ENCODE results near the gene EDARADD. TPM values are rescaled to one million over a fixed set of nuclear protein-coding genes. Genes with fewer than 3 reads are reported as not detected.
A peak's percentile ranks its signal among the peaks of the same experiment; 100 is the strongest.
"Not testable (repeated sequence)": the region's sequence is repeated elsewhere in the genome, so short reads cannot be mapped to it uniquely, and the experiment has no call there.

The EDARADD gene
- total and polyA plus RNA-seq, 12 donors: 0.14 to 2.5 (median 0.84) TPM

- ATAC-seq (no peak), DNase-seq (no peak)
- intact Hi-C loops (cut with DNase I): loop anchor here in 1 of 10 donors (5.0 kb wide), 1 partner anchor 249 kb away; no protein-coding TSS in a partner anchor
- H3K36me3 ChIP-seq: no peaks in the 10 kb centered on the region
- H3K27ac ChIP-seq: no peak overlapping the region
- peaks cover 0 to 12% (median 6%) of the 10 kb centered on the region in 9 donors for H3K4me1 ChIP-seq
- 70 to 74% methylated on average over 2 of the region's 2 CpGs for WGBS, 2 donors
- TF ChIP-seq CTCF (IDR thresholded peaks at IDR 0.05): no peak
- H3K4me3 ChIP-seq: no peak overlapping the region
- H3K27me3 ChIP-seq: no peaks in the 10 kb centered on the region
- H3K9me3 ChIP-seq: peaks cover 0 to 19% (median 3%) of the 10 kb centered on the region in 11 donors
These were observed 37.9 kb upstream of the EDARADD start for GRCh38 chr1:236356141-236356540.

- ATAC-seq: no peak
- H3K27ac ChIP-seq: no peak overlapping the region
- 92 to 95% methylated on average over 7 of the region's 7 CpGs for WGBS, 2 donors
- no peaks in the 10 kb centered on the region for H3K27me3 ChIP-seq
- DNase-seq: no peak
- peaks cover 0 to 14% (median 0%) of the 10 kb centered on the region in 9 donors for H3K4me1 ChIP-seq
- no peaks in the 10 kb centered on the region for H3K36me3 ChIP-seq
- TF ChIP-seq CTCF (IDR thresholded peaks at IDR 0.05): no peak
- H3K4me3 ChIP-seq: no peak overlapping the region
- intact Hi-C loops (cut with DNase I): no loop called here
- peaks cover 0 to 19% (median 3%) of the 10 kb centered on the region in 11 donors for H3K9me3 ChIP-seq
These were observed 32.0 kb upstream of the EDARADD start for GRCh38 chr1:236361909-236362590.

- Histone ChIP-seq H3K36me3 (no peaks in the 10 kb centered on the region), H3K27me3 (no peaks in the 10 kb centered on the region), H3K4me1 (peaks cover 0 to 14% (median 0%) of the 10 kb centered on the region in 9 donors), H3K27ac (no peak overlapping the region), H3K9me3 (peaks cover 0 to 14% (median 0%) of the 10 kb centered on the region in 11 donors), H3K4me3 (no peak overlapping the region)
- intact Hi-C loops (cut with DNase I): no loop called here
- 94 to 99% methylated on average over 5 of the region's 5 CpGs for WGBS, 2 donors
- no peak for TF ChIP-seq CTCF (IDR thresholded peaks at IDR 0.05)
- ATAC-seq (no peak), DNase-seq (no peak)
These were observed 30.8 kb upstream of the EDARADD start for GRCh38 chr1:236363237-236363636.

- H3K27ac ChIP-seq: peak overlapping the region in 1 of 10 donors; percentile 15
- H3K9me3 ChIP-seq: peaks cover 0 to 7% (median 0%) of the 10 kb centered on the region in 11 donors
- WGBS, 2 donors: 17 to 22% methylated on average over 7 of the region's 7 CpGs
- no peaks in the 10 kb centered on the region for H3K36me3 ChIP-seq
- no peak for DNase-seq
- no peaks in the 10 kb centered on the region for H3K27me3 ChIP-seq
- peak in 4 of 8 donors; percentile 41 to 76 (median 54) for ATAC-seq
- TF ChIP-seq CTCF (IDR thresholded peaks at IDR 0.05): no peak
- peaks cover 0 to 14% (median 0%) of the 10 kb centered on the region in 9 donors for H3K4me1 ChIP-seq
- no peak overlapping the region for H3K4me3 ChIP-seq
- intact Hi-C loops (cut with DNase I): no loop called here
These were observed 28.0 kb upstream of the EDARADD start for GRCh38 chr1:236365999-236366570.

GRCh38 chr1:236366681-236367080 is 27.4 kb upstream of the EDARADD start:
- H3K4me3 ChIP-seq; H3K9me3 ChIP-seq; H3K27me3 ChIP-seq; H3K36me3 ChIP-seq; intact Hi-C loops (cut with DNase I); DNase-seq; ATAC-seq: not testable (repeated sequence)
- Histone ChIP-seq H3K4me1 (peaks cover 0 to 14% (median 0%) of the 10 kb centered on the region in 9 donors), H3K27ac (peak overlapping the region in 1 of 10 donors; percentile 15)
- 94 to 95% methylated on average over 12 of the region's 12 CpGs for WGBS, 2 donors

Data from heart right ventricle (tissue), 16 donors.